Brain microvascular endothelial cell (primary cell): ENCODE data around the gene SIL1.

ENCODE experiments used
- DNase-seq: peaks from one replicate; pipeline ENCODE4 v3.0.0-alpha.2; 2020
- H3K27ac ChIP-seq: fragments of 250-450 bp; sonication (Bioruptor Pico); 2 replicates; pipeline ENCODE4 v1.5.1; 2020; ENCODE audit warnings: mild to moderate bottlenecking, moderate library complexity
- H3K27me3 ChIP-seq: fragments of 250-450 bp; sonication (Bioruptor Pico); replicated peaks from 2 replicates; pipeline ENCODE4 v1.5.1; 2020; ENCODE audit warnings: mild to moderate bottlenecking
- H3K36me3 ChIP-seq: fragments of 250-450 bp; sonication (Bioruptor Pico); replicated peaks from 2 replicates; pipeline ENCODE4 v1.5.1; 2020; ENCODE audit warnings: mild to moderate bottlenecking
- H3K4me3 ChIP-seq: 2 replicates; pipeline ENCODE4 v1.5.1; 2011; ENCODE audit warnings: low read depth, mild to moderate bottlenecking, control low read depth, low read length, moderate library complexity
- in situ Hi-C: cut with HindIII; loops from 2 replicates; pipeline ENCODE4 v1.10.0; 2017; ENCODE audit warnings: low sequenced_read_pairs, low pct_ligation_motif_present
- TF ChIP-seq, protein P1 (sequence below): IDR thresholded peaks from 2 replicates; pipeline ENCODE4 v1.5.1; 2011; ENCODE audit warnings: low read depth, mild to moderate bottlenecking, moderate library complexity, low read length, control low read depth, inconsistent platforms; ENCODE audit errors: missing control alignments

Gene SIL1

DNA sequence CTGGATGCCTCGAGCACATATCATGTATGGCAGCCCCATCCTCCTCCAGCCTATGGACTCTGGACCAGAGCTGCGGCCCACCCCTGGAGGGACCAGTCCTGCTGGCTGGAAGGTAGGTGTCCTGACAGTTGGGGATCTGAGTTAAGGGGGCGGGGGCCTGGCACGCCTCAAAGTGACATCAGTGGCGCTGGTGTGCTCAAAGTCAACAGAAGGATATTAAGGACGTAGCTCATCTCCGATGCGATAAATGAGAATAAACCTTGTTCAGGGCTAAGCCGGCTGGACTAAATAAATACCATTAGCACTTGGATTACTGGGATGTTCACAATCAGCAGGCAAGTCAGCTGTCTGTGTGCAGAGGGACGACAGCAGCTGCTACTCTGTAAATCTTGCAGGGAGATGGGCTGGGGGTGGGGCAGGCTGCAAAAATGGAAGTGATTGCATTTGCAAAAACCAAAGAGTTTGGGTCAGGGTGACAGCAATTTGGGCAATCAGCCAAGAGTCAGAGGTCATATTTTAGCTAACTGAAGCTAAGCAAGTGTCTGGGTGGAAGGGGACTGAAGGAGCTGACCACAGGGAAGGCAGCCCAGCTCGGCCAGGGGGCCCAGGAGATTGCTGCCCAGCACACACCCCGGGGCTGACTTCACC, 243.0 kb downstream of the SIL1 start:
- in situ Hi-C loops = no loop called here
- DNase-seq = no peak
- H3K27me3 ChIP-seq = no peaks in the 10 kb centered on the region
- TF ChIP-seq, protein P1, sequence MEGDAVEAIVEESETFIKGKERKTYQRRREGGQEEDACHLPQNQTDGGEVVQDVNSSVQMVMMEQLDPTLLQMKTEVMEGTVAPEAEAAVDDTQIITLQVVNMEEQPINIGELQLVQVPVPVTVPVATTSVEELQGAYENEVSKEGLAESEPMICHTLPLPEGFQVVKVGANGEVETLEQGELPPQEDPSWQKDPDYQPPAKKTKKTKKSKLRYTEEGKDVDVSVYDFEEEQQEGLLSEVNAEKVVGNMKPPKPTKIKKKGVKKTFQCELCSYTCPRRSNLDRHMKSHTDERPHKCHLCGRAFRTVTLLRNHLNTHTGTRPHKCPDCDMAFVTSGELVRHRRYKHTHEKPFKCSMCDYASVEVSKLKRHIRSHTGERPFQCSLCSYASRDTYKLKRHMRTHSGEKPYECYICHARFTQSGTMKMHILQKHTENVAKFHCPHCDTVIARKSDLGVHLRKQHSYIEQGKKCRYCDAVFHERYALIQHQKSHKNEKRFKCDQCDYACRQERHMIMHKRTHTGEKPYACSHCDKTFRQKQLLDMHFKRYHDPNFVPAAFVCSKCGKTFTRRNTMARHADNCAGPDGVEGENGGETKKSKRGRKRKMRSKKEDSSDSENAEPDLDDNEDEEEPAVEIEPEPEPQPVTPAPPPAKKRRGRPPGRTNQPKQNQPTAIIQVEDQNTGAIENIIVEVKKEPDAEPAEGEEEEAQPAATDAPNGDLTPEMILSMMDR = no peak
- H3K4me3 ChIP-seq = no peak overlapping the region
- no peak overlapping the region for H3K27ac ChIP-seq
- no peaks in the 10 kb centered on the region for H3K36me3 ChIP-seq

DNA sequence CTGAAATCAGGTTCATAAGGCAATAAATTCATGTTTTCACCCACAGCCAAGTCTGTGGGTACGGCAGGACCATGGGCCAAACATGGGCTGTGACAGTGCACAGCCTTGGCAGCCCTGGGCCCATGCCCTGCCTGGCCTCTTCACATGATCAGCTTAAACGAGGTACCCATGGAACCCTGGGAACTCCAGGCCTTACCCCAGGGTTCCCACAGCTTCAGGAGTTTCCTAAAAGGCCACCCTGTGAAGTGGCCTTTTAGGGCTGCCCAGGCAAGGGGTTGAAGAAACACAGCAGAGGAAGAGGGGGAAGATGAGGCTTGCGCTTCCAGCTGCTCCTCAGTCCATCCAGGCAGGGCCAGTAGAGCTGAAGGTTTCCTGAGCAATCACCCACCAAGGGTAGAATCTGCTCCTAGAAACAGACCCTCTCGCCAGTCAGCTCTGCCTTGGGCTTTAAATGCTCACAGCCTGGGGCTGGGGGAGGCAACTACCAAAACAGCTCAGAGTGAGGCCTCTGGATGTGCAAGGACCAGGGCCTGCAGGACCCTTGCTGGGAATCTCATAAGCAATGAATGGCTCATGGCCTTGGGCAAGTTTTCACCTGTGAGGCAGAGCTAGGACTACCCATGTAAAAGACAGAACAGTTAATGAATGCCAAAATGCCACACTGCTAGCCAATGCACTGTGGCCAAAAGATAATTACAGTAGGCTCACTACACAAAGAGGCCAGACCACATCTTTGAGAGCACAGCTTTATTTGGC, 243.7 kb downstream of the SIL1 start:
- no peak for DNase-seq
- no peaks in the 10 kb centered on the region for H3K36me3 ChIP-seq
- TF ChIP-seq, protein P1 = no peak
- in situ Hi-C loops = no loop called here
- no peaks in the 10 kb centered on the region for H3K27me3 ChIP-seq
- H3K27ac ChIP-seq = no peak overlapping the region
- no peak overlapping the region for H3K4me3 ChIP-seq

DNA sequence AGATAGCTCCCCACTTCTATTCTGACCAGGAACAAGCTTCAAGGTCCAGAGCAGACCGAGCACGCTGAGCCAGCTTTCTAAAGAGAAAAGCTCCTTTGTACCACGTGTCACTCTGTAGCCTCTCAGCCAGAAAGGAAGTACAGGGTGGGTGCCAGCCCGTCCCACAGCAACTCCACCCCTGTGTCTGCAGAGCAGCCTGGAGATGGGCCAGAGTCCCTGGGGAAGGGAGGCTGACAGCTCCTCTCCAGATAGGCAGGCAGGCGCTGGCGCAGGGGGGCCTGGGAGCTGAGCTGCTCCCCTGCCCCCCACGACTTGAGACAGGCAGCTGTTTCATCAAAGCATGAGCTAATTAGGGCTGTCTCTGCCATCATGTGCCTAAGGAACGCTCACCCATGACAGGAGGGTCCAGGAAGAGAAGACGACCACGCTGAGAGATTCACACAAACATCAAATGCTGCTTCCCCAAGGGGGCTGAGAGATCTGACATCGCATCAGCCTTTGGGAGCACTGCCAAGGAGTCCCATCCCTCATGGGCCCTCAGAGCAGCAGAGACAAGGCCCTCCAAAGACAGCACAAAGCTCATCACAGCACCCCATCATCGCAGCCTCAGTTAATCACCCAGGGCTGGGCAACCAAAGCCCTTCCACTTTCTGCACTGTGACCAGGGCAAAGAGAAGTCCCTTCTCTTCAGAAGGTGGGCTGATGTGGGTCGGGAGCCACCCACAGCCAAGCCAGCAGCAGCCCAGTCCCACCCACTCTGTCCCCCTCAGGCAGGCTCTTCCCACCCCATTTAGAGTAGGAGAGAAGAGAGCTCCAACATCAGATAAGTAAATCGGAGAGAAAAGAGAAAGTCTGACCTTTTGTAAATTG, 244.5 kb downstream of the SIL1 start:
- DNase-seq = peak; percentile 52
- no peaks in the 10 kb centered on the region for H3K36me3 ChIP-seq
- TF ChIP-seq, protein P1 = no peak
- no peaks in the 10 kb centered on the region for H3K27me3 ChIP-seq
- no peak overlapping the region for H3K27ac ChIP-seq
- in situ Hi-C loops = no loop called here
- H3K4me3 ChIP-seq = no peak overlapping the region

DNA sequence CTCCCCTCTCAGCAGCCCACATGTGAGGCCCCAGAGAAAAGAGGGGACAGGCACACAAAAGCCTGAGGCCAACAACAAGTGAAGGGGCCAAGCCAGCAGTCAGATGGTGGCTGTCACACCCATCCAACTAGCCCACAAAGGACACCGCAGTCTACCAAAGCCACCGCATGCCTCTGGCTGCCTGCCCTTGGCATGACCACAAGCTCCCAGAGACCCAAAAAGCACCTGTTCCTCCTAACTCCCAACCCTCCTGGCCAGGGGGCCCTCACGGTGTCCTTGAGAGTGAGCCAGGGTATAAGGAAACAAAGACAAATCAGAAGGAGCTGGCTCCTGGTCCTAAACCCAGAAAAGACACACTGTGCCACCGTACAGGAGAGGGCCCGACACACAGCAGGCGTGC, 245.2 kb downstream of the SIL1 start:
- Histone ChIP-seq H3K4me3 (no peak overlapping the region), H3K27ac (no peak overlapping the region), H3K36me3 (no peaks in the 10 kb centered on the region), H3K27me3 (no peaks in the 10 kb centered on the region)
- no peak for DNase-seq
- TF ChIP-seq, protein P1 = no peak
- in situ Hi-C loops = no loop called here

DNA sequence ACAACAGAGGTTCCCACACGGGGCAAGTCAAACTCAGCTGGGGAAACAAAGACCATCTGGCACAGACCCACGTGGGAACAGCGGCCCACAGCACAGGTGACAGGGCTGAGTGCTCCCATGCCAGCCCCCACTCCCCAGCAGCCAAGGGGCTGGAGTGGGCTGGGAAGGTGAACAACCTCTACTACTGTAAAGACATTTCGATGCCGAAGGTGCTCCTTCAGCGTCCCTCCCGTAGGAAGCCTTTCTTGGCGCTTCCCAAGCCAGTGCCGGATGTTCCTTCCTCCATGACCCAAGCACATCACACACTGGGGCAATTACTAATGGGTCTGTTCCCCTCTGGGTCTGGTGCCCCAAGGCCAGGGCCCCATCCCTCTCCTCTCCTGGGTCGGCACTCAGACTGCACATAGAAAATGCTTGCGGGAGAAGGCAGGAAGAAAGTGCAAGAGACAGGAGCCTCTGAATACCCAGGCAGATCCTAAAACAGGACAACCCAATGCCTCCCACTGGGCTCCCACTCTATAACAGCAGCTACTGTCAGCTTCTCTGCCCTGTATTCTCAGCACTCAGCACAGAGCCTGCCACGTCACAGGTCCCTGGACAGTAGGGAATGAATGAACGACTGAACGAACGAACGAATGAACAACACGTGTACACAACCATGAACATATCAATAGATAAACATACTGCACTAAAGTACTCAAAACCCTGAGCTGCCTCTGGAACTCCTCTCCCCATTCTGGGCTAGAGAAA, 246.0 kb downstream of the SIL1 start:
- in situ Hi-C loops = no loop called here
- no peak overlapping the region for H3K27ac ChIP-seq

More for the DNA sequence above, 246.0 kb downstream of the SIL1 start:
- TF ChIP-seq, protein P1 = no peak
- DNase-seq = no peak
- Histone ChIP-seq H3K4me3 (no peak overlapping the region), H3K27me3 (no peaks in the 10 kb centered on the region), H3K36me3 (no peaks in the 10 kb centered on the region)
